Skeletal muscle tissue (tissue), 5 donors: ENCODE results near the gene IGSF23. TPM values are rescaled to one million over a fixed set of nuclear protein-coding genes. Genes with fewer than 3 reads are reported as not detected.
A peak's percentile ranks its signal among the peaks of the same experiment; 100 is the strongest.

Source experiments
- H3K27ac ChIP-seq: one replicate; pipeline ENCODE4 v1.7.0; 2013; ENCODE audit warnings: mild to moderate bottlenecking, low read depth, low read length, inconsistent platforms
- H3K27me3 ChIP-seq, 3 donors: one replicate each; pipeline ENCODE4 v1.7.0; 2013; ENCODE audit warnings: low read length in 3 of 3; ENCODE audit not compliant: control insufficient read depth in 3 of 3, insufficient read depth in 3 of 3
- H3K36me3 ChIP-seq, 3 donors: one replicate each; pipeline ENCODE4 v1.7.0; 2013; ENCODE audit warnings: low read length in 3 of 3; ENCODE audit not compliant: control insufficient read depth in 3 of 3, insufficient read depth in 3 of 3
- H3K4me1 ChIP-seq, 3 donors: one replicate each; pipeline ENCODE4 v1.7.0; 2013; ENCODE audit warnings: low read length in 3 of 3, mild to moderate bottlenecking in 3 of 3; ENCODE audit not compliant: control insufficient read depth in 3 of 3, insufficient read depth in 3 of 3
- H3K4me3 ChIP-seq, 3 donors: one replicate each; pipeline ENCODE4 v1.7.0; 2013; ENCODE audit warnings: low read length in 3 of 3
- H3K9ac ChIP-seq, 3 donors: one replicate each; pipeline ENCODE4 v1.7.0; 2013; ENCODE audit warnings: low read length in 3 of 3, mild to moderate bottlenecking in 3 of 3, moderate library complexity in 2 of 3, low read depth in 1 of 3
- H3K9me3 ChIP-seq, 3 donors: one replicate each; pipeline ENCODE4 v1.7.0; 2013; ENCODE audit warnings: low read length in 3 of 3; ENCODE audit not compliant: control insufficient read depth in 3 of 3
- small RNA-seq: library from RNA; depleted of rRNA; stranded (forward); fragments of <200 nt; gene quantifications from one replicate; pipeline ENCODE3, GENCODE V24; 2014
- total RNA-seq: library from RNA; depleted of rRNA; stranded (reverse); fragments of >200 nt; gene quantifications from one replicate; pipeline ENCODE4 v1.2.3, GENCODE V29; 2014
- donor health status: Osteomylitis.

IGSF23 gene
- total RNA-seq, 1 donor from 2014 or later: not detected

GRCh38 chr19:44684892-44685863 lies 71.8 kb downstream of the IGSF23 start:
- Histone ChIP-seq H3K4me3 (peak overlapping the region in 1 of 3 donors; percentile 13), H3K9me3 (no peaks in the 10 kb centered on the region), H3K27me3 (no peaks in the 10 kb centered on the region), H3K9ac (no peak overlapping the region), H3K36me3 (peaks cover 13 to 16% (median 15%) of the 10 kb centered on the region in 3 donors), H3K4me1 (peaks cover 2 to 12% (median 6%) of the 10 kb centered on the region in 3 donors), H3K27ac (peak overlapping the region; percentile 40)

GRCh38 chr19:44685877-44686276 lies 72.5 kb downstream of the IGSF23 start:
- H3K36me3 ChIP-seq: peaks cover 8 to 12% (median 11%) of the 10 kb centered on the region in 3 donors
- no peak overlapping the region for H3K4me3 ChIP-seq
- no peaks in the 10 kb centered on the region for H3K27me3 ChIP-seq
- H3K9ac ChIP-seq: no peak overlapping the region
- peaks cover 2 to 12% (median 6%) of the 10 kb centered on the region in 3 donors for H3K4me1 ChIP-seq
- no peaks in the 10 kb centered on the region for H3K9me3 ChIP-seq
- H3K27ac ChIP-seq: no peak overlapping the region

Small RNAs within 50 kb of the gene (small RNA-seq; reads per million reads assigned to genes)
- not detected for gene AC243964.1

Other genes with a start within 250 kb of the IGSF23 start
- 7.3 TPM for gene ZNF285, start 212.0 kb upstream of the IGSF23 start, total RNA-seq
- 6.8 TPM for gene ZNF229, start 165.1 kb upstream of the IGSF23 start, total RNA-seq
- 5.7 TPM for gene ZNF180, start 113.0 kb upstream of the IGSF23 start, total RNA-seq
- gene CEACAM20, start 83.9 kb upstream of the IGSF23 start, total RNA-seq: not detected
- 15.7 TPM for gene PVR, start 30.3 kb downstream of the IGSF23 start, total RNA-seq
- 2.6 TPM for gene CEACAM19, start 57.9 kb downstream of the IGSF23 start, total RNA-seq
- gene CEACAM16, start 85.6 kb downstream of the IGSF23 start, total RNA-seq: 1.0 TPM
- gene BCL3, start 135.1 kb downstream of the IGSF23 start, total RNA-seq: 3.1 TPM
- gene CBLC, start 164.3 kb downstream of the IGSF23 start, total RNA-seq: not detected
- gene BCAM, start 195.5 kb downstream of the IGSF23 start, total RNA-seq: 89.8 TPM
- 31.8 TPM for gene NECTIN2, start 232.7 kb downstream of the IGSF23 start, total RNA-seq